Measurements from ENCODE around the gene RGS12.

RGS12 gene

DNA sequence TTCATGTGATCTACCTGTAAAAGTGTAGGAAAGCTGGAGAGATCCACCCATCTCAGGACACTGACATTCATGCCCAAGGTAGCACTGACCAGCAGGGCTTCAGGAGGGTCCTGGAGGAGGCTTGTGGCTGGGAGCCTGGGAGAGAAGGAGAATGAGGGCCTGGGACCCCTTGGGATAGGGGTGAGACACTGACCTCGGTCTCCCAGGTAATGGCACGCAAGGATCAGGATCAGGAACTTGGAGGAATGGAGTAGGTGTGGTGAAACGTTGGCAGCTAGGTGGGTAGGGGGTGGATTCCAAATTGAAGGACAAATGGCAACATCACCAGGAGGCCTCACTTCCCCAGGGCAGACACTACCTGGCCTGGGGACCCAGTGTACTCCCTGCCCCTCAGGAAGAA, 12.4 kb upstream of the RGS12 start:
- no peak for DNase-seq

DNA sequence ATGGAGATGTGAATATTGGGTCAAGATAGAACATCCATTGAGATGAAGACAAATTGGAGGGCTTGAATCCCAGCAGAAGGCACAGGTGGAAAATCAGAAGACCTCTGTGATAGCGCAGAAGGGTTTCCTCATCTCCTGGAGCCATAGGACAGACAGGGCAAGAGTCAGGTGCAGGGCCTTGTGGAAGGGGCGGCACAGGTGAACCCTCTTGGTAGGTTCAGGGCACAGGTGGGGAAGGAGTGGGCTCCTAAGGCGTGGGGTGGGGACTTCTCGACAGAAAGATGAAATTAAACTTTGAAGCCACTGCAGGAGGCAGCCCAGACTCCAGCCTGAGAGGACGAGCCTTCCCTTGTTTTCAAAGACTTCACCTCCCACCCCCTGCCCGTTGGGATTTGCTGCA, 9.3 kb upstream of the RGS12 start:
- DNase-seq, result no peak

DNA sequence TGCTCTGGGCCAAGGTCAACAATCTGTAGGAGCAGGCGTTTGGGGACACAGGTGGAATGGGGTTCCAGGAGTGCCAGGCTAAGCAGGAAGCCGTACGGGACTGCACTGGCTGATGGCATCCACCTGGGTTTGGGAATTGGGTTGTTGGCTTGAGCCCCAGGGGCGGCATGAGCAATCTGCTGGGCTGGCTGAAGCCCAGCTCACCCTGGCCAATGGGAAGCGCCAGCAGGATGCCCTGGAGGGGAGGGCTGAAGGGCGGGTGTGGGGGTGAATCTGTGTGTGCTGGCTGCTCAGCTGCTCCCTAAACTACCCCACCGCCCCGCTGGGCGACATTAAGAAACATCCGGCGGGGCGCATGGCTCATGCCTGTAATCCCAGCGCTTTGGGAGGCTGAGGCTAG, 8.9 kb upstream of the RGS12 start:
- DNase-seq, result no peak

DNA sequence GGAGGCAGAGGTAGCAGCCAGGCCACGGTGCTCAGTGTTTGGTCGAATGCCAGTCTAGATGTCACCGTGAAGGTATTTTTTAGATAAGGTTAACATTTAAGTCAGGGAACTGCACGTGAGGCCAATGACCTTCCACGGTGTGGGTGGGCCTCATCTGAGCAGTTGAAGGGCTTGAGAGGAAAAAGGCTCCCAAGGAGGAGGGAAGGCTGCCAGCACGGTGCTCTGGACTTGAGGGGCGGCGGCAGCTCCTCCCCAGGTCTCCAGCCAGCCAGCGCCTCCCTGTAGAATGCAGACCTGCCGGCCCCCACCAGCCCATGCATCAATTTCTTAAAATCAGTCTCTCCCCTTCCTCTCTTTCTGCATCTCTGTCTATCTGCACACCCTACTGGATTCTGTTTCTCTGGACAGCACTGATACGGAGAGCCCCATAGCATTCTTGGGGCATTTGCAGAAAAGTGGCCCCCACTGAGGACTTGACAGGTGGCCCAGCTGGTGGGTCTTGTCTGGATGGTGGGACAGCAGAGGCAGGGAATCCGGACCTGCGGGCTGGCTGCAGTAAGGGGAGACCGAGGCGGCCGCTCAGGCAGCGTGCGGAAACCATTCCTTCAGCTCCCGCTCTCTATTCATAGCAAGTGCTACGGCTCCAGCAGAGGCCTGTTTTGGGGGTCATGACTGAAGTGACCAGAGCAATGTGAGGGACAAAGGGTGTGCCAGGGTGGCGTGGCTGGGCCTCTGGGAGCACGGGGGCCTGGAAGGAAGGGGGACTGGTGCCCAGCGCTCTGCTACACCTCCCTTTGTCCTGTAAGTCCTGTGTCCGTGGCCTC, 7.9 kb upstream of the RGS12 start:
- no peak for DNase-seq

DNA sequence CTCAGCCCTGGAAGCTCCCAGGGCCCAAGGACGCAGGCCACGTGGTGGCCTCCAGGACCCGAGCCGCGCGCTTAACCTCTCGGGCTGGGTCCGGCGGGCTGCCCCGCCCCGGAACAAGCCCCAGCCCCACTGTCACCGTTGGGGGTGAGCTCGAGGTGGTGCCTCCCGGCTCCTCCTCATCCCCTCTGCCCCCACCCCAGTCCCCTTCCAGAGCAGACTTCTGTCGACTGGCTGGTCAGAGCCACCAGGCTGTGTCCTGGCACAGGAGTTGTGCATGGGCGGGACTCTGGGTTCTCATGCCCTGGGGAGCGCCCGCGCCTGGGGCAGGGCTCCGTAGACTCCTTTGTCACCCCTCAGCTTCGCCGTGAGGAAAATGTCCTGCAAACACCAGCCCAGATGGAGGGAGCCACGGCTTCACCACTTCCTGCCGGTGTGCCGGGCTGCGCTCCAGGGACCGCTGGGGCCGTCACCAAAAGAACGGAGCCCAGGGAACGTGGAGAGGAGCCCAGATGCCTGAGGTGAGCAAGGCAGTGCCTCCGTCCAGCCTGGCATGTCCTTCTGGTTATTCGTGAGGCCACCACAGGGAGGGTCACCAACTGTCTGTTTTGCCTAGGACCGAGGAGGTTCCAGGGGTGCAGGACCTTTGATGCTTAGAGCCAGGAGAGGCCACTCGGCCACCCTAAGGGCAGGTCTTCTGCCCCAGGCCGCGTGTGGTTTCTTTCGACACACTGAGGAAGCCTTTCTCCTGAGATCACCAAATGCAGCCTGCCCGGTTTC, 7.1 kb upstream of the RGS12 start:
- DNase-seq, result peak; percentile 50

DNA sequence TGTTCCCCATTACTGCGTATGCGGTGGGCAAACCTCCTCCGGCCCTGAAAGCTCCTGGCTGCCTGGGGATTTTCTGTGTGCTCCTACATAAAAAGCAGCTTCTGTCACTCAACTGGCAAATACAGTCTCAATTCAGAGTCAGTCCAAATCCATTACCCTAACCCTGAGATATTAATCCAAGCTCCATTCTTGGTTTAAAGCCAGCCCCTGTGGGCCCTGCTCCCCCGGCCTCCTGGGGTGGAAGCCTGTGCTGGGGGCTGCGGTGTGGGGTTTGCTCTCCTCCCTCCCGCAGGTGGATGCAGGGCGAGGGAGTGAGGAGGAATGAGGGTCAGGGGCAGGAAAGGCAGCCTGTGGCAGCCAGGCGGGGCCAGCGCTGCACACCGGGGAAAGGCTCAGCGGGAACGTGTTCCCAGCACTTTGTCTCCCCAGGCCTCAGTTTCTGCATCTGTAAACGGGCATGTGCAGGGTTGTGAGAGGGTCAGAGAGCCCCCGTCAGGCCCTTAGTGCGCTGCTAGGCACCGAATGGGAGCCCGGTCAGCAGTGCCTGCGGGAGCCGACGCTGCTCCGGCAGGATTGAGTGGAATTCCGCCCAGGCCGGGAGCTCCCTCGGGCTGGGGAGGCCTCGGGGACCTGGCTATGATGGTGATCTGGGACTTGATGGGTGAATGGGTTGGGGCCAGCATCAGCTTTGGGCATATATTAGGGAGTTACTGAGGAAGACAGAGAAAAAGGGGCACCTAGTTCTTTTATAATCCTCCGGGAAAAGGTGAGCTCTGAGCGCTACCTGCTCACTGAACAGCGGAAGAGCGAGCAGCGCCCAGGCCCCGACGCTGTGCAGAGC, 6.3 kb upstream of the RGS12 start:
- no peak for DNase-seq

DNA sequence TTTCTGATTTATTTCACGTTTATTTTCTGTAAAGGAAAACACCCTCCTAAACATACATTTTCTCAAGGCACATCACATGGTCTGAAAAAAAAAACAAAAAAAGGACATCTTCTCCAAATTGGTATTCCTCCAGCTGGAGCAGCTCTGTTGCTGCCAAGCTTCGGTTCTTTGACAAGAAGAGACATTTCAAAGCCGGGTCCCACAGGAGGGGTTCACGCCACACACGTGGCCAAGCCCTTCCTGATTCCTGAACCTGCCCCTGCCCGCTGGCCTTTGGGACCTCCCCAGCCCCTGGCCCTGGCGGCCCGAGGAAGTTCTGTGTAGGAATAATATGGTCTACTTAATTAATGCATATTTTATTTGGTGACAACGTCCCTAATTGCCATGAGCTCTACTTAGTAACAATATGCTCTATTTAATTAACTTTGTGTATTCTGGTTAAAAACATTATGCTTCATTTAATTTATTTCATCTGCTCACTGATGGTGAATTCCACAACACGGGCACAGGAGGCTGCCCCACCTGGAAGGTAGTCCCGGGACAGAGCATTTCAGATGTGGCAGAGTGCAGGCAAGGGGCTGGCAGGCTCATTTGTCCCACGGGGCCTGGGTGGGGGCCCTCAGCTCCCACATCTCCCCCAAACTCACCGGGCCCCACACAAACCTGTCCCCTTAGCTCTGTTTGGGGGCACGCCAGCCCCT, 5.4 kb upstream of the RGS12 start:
- no peak for DNase-seq

DNA sequence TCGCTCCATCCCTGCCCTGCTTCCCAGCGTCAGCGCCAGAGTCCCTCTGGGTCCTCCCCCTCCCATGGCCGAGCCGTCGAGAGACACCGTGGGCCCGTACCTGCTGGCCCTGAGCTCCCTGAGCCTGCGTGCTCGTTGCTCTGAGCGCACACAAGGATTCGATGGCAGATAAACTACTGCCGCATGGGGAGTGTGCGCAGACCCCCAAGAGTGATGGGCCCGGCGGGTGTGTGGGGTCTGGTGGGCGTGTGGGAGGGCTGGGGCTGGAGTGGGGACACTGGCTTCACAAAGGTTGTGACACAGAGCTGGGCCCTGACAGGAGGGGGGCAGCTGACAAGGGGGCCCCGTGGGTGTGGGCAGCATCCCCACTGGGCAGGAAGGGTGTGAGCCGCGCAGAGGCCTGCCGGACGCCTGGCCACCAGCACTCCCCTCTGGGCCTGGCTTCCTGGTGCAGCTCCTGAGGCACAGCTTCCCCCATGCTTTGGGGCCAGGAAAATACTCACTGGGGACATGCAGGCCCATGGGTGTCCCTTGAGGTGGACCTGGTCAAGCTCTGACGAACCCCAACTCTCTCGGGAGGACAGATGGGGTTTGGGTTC, 4.8 kb upstream of the RGS12 start:
- no peak for DNase-seq

DNA sequence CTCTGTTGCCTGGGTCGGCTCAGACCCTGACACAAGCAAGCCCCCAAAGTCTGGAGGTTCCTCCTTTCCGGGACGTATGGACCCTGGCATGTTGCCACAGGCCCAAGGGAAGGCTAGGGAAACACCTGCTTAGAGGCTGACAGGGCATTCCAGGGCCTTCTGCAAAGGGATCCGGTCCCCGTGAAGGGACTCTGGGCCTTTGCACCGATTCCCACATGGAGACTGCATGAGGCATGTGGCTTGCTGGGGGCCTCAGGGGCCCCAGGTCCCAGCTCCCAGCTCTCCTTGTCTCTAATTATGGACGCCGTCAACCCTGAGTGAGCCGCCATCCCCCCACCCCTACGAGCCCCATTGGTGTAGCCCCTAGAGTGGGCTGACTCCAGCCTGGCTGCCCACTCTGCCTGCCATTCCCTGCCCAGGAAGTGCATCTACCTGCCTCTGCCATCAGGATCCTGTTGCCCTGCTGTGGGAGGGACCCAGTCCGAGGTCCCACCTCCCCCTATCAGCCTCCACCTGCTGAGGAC, 4.2 kb upstream of the RGS12 start:
- DNase-seq, result no peak

DNA sequence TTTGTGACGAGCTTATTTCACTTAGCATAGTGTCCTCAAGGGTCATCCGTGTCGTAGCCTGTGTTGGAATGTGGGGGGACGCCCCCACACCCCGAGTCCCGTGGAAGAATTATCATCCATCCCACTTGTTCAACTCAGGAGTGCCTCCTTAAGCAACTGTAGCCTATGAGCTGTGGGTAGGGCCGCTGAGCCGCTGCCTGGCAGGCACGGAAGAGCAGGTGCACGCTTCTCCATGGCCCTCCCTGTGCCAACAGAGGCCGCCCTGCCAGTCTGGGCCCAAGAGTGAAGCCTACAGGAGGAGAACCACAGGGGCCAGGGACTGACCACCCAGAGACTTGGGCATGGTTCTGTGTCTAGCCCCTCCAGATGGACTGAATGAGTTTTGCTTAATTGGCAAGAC, 2.3 kb upstream of the RGS12 start:
- DNase-seq, result no peak

DNA sequence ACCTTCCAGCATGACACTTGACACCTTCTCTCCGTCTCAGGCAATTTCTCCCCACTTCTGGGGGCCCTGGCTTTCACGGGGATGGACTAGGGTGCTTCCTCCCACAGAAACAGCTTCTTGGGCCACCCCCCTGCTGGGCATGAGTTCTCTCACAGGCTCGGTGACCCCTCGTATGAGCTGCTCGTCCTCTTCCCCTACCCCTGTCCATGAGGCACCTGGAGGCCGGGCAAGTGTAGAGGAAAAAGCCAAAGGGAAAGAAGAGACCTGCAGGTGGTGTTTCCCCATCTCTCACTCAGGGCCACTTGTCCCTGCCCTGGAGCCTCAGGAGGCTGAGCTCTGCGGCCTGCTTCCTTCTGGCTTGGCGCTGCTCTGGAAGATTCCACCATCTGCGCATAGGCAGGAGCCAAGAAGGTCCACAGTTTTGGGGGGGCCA, 1.9 kb upstream of the RGS12 start:
- no peak for DNase-seq

DNA sequence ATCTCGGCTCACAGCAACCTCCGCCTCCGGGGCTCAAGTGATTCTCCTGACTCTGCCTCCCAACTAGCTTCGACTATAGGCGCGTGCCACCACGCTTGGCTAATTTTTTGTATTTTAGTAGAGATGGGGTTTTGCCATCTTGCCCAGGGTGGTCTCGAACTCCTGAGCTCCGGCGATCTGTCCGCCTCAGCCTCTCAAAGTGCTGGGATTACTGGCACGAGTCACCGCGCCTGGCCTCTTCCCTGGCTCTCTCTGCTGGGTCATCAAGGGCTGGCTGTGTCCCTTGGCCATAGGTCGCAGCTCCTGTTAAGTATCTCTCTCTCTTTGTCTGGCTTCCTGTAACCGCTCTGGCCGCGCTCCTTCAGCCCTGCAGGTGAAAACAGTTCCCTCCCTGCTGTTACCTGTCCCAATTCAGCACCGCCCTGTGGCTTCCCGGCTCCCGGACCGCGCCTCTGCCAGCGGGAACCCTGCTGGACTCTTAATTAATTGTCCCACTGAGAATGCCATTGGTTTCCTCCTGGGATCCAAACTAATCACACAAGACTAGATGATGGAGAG, 1.3 kb upstream of the RGS12 start:
- DNase-seq, result no peak

DNA sequence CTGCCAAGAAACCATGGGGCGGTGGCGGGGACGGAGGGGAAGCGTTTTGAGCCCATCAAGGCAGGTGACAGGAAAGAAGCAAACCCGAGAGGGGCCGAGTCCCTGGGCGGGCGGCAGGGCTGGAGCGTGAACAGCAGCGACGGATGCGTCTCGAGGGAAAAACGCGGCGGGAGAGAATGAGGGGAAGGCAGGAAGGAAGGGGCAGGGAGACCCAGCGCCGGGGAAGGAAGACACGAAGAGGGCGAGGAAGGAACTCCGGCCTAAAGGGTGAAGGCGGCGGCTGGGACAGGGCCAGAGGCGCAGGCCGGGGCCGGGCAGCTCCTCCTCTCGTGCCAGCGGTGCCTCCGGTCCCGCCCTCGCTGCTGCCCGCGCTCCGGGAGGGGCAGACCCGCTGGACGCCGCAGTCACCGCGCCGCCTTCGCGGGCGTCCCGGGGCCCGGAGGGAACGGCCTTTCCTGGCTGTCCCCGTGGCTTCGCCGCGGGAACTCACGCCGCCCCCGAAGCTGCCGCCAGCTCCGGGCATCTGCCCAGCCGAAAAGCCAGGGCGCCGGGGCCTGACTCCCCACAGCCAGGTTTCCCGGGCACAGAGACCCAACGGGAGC, 751 bp upstream of the RGS12 start:
- DNase-seq, result peak; percentile 69

DNA sequence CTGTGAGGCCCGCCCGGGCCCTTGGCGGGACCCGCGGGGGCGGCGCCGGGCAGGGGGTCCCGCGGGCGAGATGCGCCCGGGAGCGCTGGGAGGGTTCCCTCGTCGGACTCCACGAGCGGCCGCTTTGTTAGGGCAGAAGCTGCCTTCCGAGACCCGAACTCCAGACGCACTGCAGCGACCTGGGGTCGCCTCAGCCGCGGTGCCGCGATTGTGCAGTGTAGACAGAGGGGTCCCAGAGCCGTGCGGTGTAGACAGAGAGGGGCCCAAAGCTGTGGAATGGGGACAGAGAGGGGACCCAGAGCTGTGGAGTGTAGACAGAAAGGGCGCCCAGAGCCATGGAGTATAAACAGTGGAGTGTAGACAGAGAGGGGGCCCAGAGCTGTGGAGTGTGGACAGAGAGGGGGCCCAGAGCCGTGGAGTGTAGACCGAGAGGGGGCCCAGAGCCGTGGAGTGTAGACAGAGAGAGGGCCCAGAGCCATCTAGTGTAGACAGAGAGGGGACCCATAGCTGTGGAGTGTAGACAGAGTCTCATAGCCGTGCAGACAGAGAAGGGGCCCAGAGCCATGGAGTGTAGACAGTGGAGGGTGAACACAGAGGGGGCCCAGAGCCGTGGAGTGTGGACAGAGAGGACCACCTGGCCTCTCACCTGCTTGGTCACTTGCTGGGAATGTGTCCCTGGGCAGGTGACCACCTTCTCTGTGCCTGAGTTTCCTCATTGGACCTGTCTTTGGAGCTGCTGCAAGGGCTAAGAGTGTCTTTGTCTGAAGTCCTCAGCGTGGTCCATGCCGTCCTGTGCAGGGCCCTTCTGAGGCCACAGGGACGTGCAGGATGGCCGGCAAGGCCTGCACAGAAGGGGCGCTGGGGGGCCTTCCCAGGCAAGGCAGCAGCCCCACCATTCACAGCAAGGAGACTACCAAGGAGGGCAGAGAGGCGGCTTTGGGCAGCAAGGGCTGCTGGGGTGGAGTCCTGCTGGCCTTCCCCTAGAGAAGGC, 875 bp downstream of the RGS12 start:
- no peak for DNase-seq

DNA sequence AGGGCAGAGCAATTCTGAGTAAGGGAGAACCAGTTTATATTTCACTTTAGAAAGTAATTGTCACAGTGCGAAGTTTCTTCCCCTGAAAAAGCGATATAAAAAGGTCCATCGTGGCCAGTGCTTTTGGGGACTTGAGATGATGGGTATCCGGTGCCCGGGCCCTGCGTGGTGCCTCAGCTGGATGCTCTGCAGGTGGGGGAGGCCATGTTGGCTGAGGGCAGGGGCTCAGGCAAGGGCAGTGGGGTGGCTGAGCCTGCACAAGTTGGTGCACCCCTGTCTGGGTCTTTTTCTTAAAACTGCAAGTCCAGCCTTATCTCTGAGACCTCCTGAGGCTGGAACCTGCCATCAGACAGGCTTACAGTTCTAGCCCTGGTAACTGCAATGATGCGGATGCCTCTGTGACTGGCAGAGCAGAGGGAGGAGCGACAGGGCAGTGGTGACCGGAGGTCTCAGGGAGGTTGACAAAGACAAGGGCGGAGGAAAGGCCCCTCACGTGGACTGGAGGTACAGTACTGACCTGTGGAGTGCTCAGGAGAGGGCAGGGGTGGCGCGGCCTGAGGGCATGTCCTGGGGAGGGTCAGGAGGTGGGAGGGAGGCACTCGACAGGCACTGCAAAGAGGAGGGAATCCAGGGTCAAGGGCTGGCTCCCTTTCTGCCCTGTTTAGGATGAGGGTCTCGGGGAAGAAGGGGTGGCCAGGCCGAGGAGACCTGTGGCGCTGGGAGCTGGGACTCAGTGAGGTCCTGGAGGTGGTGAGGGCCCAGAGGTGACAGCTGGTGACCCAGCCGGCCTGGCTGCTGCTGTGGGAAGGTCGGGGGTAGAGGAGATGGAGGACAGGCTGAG, 1.8 kb downstream of the RGS12 start:
- no peak for DNase-seq

DNA sequence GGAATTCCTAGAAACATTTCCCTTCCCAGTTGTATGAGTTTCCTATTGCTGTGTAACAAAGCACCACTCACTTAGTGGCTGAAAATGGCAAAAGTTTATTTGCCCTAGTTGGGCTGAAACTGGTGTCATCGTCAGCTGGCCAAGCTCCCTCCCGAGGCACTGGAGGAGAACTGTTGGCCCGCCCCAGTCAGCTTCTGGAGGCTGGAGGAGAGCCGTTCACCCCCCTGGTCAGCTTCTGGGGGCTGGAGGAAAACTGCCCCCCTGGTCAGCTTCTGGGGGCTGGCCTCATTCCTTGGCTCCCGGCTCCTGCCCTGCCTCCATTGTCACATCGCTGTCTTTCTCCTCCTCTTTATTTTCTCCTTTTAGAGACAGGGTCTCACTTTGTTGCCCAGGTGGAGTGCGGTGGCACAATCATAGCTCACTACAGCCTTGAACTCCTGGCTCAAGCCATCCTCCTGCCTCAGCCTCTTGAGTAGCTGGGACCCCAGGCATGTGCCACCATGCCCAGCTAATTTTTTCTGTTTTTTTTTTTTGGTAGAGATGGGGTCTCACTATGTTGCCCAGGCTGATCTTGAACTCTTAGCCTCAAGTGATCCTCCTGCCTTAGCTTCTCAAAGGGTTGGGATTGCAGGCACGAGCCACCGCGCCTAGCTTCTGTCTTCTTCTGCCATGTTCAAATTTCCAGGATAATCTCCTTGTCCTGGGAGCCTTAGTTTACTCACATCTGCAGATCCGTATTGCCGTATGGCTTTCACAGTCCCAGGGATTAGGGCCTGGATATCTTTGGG, 3.2 kb downstream of the RGS12 start:
- no peak for DNase-seq

DNA sequence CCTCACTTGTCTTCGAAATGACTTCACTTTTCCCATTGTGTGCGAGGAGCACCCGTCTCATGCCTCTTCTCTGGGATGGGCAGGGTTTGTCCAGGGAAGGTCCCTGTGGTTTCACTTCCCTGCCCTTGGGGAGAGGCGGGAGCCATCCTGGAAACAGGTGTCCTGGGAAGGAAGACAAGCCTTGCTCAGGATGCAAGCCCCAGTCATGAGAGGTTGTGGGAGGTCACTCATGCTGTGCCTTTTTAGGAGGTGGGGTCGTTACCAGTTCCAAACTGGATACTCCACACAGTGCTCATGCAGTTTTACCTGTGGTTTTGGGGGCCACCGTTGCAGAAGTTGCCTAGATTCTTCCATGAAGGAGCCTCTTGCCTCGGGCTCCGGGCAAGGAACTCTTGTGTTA, 3.8 kb downstream of the RGS12 start:
- DNase-seq, result no peak
